B cell (primary cell): Measurements from ENCODE around the gene CRTAC1. TPM values are rescaled to one million over a fixed set of nuclear protein-coding genes. Genes with fewer than 3 reads are reported as not detected.

ENCODE experiments used
- ATAC-seq: fragments of 200-7000 bp; cut with Tn5 transposase; one replicate; pipeline ENCODE4 v1.10.0; 2021; ENCODE audit warnings: low read depth, mild to moderate bottlenecking, moderate number of reproducible peaks, moderate library complexity
- CTCF ChIA-PET: fragments of 350-600 bp; sonication (Branson Sonifier 250); formaldehyde crosslinking; loops from one replicate; lab custom pipeline; 2021; ENCODE audit warnings: antibody characterized with exemption, inconsistent platforms; lab: Charles Lee
- POLR2A ChIA-PET: fragments of 350-600 bp; sonication (Branson Sonifier 250); formaldehyde crosslinking; loops from one replicate; lab custom pipeline; 2021; ENCODE audit warnings: antibody characterized with exemption; lab: Charles Lee
- DNase-seq: peaks from one replicate; pipeline ENCODE4 v3.0.0; 2013
- H2AFZ ChIP-seq: 2 replicates; pipeline ENCODE4 v1.6.1; 2012; ENCODE audit warnings: mild to moderate bottlenecking, low read depth, low read length; ENCODE audit not compliant: insufficient read depth, poor library complexity, severe bottlenecking
- H3K27ac ChIP-seq, 2 donors: 1 replicate in 1 of 2; 2 replicates in 1 of 2; pipeline ENCODE4 v1.5.1; 2012 to 2013; ENCODE audit warnings: low read length in 2 of 2, mild to moderate bottlenecking in 2 of 2, moderate library complexity in 1 of 2
- H3K27me3 ChIP-seq, 4 experiments: fragments of 200-600 bp in 1 of 4; sonication (generic) in 1 of 4; replicated peaks in 1 of 4; 1 replicate in 2 of 4; 2 replicates in 2 of 4; pipeline versions ENCODE4 v1.6.1 to v1.7.0; 2013 to 2016; ENCODE audit warnings: low read length in 3 of 4, mild to moderate bottlenecking in 2 of 4, mixed read lengths in 1 of 4, moderate library complexity in 1 of 4; ENCODE audit not compliant: insufficient read depth in 4 of 4, control insufficient read depth in 3 of 4; ENCODE audit errors: control extremely low read depth in 1 of 4
- H3K36me3 ChIP-seq, 2 experiments: replicated peaks in 1 of 2; 1 replicate in 1 of 2; 2 replicates in 1 of 2; pipeline versions ENCODE4 v1.6.1 to v1.7.1; 2013; ENCODE audit warnings: low read length in 1 of 2; ENCODE audit not compliant: insufficient read depth in 2 of 2, control insufficient read depth in 1 of 2; ENCODE audit errors: control extremely low read depth in 1 of 2, extremely low read depth in 1 of 2
- H3K4me1 ChIP-seq, 2 donors: fragments of 200-600 bp in 1 of 2; sonication (generic) in 1 of 2; 1 replicate in 1 of 2; 2 replicates in 1 of 2; pipeline versions ENCODE4 v1.5.1 to v1.6.1; 2013 to 2017; ENCODE audit warnings: low read length in 2 of 2; ENCODE audit not compliant: control insufficient read depth in 2 of 2, insufficient read depth in 2 of 2
- H3K4me2 ChIP-seq: replicated peaks from 2 replicates; pipeline ENCODE3; 2012; ENCODE audit warnings: mild to moderate bottlenecking, low read depth, low read length; ENCODE audit not compliant: poor library complexity, severe bottlenecking
- H3K4me3 ChIP-seq, 5 experiments: fragments of 200-600 bp in 1 of 5; sonication (generic) in 1 of 5; 1 replicate in 3 of 5; 2 replicates in 2 of 5; pipeline versions ENCODE4 v1.5.1 to v1.7.0; 2011 to 2016; ENCODE audit warnings: low read length in 4 of 5, mild to moderate bottlenecking in 4 of 5, low read depth in 2 of 5, control low read depth in 1 of 5, moderate library complexity in 1 of 5; ENCODE audit not compliant: insufficient read depth in 1 of 5; ENCODE audit errors: control extremely low read depth in 1 of 5, extremely low read depth in 1 of 5
- H3K79me2 ChIP-seq: fragments of 200-600 bp; sonication (generic); one replicate; pipeline ENCODE4 v1.6.0; 2016; ENCODE audit warnings: low read length; ENCODE audit not compliant: control insufficient read depth, insufficient read depth
- H3K9ac ChIP-seq: fragments of 200-600 bp; sonication (generic); 2 replicates; pipeline ENCODE4 v1.6.1; 2017; ENCODE audit warnings: mild to moderate bottlenecking, low read length, moderate library complexity
- H3K9me3 ChIP-seq, 3 donors: one replicate each; pipeline versions ENCODE4 v1.6.1 to v1.7.1; 2013; ENCODE audit warnings: low read length in 2 of 3; ENCODE audit not compliant: control insufficient read depth in 2 of 3, insufficient read depth in 1 of 3; ENCODE audit errors: control extremely low read depth in 1 of 3
- H4K20me1 ChIP-seq: 2 replicates; pipeline ENCODE4 v1.6.0; 2012; ENCODE audit warnings: mild to moderate bottlenecking, low read length; ENCODE audit not compliant: insufficient read depth, control insufficient read depth, poor library complexity, severe bottlenecking
- H3K27ac Mint-ChIP-seq: one replicate; pipeline ENCODE4 v1.8.0; 2021; ENCODE audit warnings: mixed read lengths
- H3K27me3 Mint-ChIP-seq: one replicate; pipeline ENCODE4 v1.8.0; 2021; ENCODE audit warnings: mixed read lengths
- H3K4me1 Mint-ChIP-seq: one replicate; pipeline ENCODE4 v1.8.0; 2021; ENCODE audit warnings: mixed read lengths
- H3K4me3 Mint-ChIP-seq: one replicate; pipeline ENCODE4 v1.8.0; 2021; ENCODE audit warnings: mixed read lengths
- H3K9me3 Mint-ChIP-seq: one replicate; pipeline ENCODE4 v1.8.0; 2022; ENCODE audit warnings: mixed read lengths; ENCODE audit not compliant: insufficient read depth
- CTCF ChIP-seq: fragments of 200-600 bp; IDR thresholded peaks from one replicate; pipeline ENCODE4 v1.8.0; 2022; ENCODE audit warnings: antibody characterized with exemption, mild to moderate bottlenecking
- EZH2 ChIP-seq: IDR thresholded peaks from 2 replicates; pipeline ENCODE4 v1.6.1; 2012; ENCODE audit warnings: borderline replicate concordance, low read depth, mild to moderate bottlenecking, moderate library complexity, low read length; ENCODE audit not compliant: insufficient read depth, poor library complexity, severe bottlenecking
- WGBS: methylation state at CpG from one replicate; pipeline ENCODE4 v1.1.5; 2013; ENCODE audit warnings: missing lambda C conversion rate; ENCODE audit not compliant: insufficient coverage; 5-methylcytosine and 5-hydroxymethylcytosine counted together
- intact Hi-C: fragments of 100-400 bp; cut with micrococcal nuclease; formaldehyde crosslinking; loops from one replicate; pipeline ENCODE4 v1.10.0; 2022
- polyA plus RNA-seq: library from polyadenylated mRNA; depleted of rRNA; stranded (reverse); fragments of >200 nt; gene quantifications from 2 replicates; pipeline ENCODE4 v1.2.3, GENCODE V29; 2012
- total RNA-seq, 2 donors: library from RNA; stranded (reverse); fragments of 120-200 nt in 1 of 2; gene quantifications; 1 replicate in 1 of 2; 2 replicates in 1 of 2; pipeline versions ENCODE4 v1.2.3 to v1.2.4, GENCODE V29; 2013 to 2022

Gene CRTAC1
- total and polyA plus RNA-seq, 2 donors (not counting 1 experiment from before 2014, with no cell fraction given): not detected

GRCh38 chr10:98012644-98013043, 17.8 kb downstream of the CRTAC1 start:
- no peak overlapping the region for H3K4me3 ChIP-seq
- H3K4me1 ChIP-seq: no peaks in the 10 kb centered on the region
- 50% methylated on average over 2 of the region's 2 CpGs for WGBS
- DNase-seq: no peak
- H3K4me1 Mint-ChIP-seq: no peaks in the 10 kb centered on the region
- TF ChIP-seq CTCF: no peak
- TF ChIP-seq EZH2: no peak
- no peak overlapping the region for H3K4me3 Mint-ChIP-seq
- no peak overlapping the region for H3K4me2 ChIP-seq
- peaks cover 44% of the 10 kb centered on the region for H3K27me3 Mint-ChIP-seq
- CTCF ChIA-PET: no interaction called here
- no peaks in the 10 kb centered on the region for H3K9me3 Mint-ChIP-seq
- H3K79me2 ChIP-seq: no peaks in the 10 kb centered on the region
- no peak overlapping the region for H2AFZ ChIP-seq
- no peak overlapping the region for H3K9ac ChIP-seq
- peaks cover 0 to 14% (median 2%) of the 10 kb centered on the region in 4 experiments for H3K27me3 ChIP-seq
- H3K9me3 ChIP-seq: no peaks in the 10 kb centered on the region
- H3K27ac Mint-ChIP-seq: no peak overlapping the region
- intact Hi-C loops: no loop called here
- POLR2A ChIA-PET: no interaction called here
- ATAC-seq: no peak
- no peaks in the 10 kb centered on the region for H4K20me1 ChIP-seq
- H3K27ac ChIP-seq: no peak overlapping the region
- H3K36me3 ChIP-seq: no peaks in the 10 kb centered on the region

GRCh38 chr10:98010939-98011685, 19.3 kb downstream of the CRTAC1 start:
- no peaks in the 10 kb centered on the region for H3K36me3 ChIP-seq
- POLR2A ChIA-PET: no interaction called here
- no peaks in the 10 kb centered on the region for H3K4me1 ChIP-seq
- Mint-ChIP-seq H3K9me3 (no peaks in the 10 kb centered on the region), H3K27ac (no peak overlapping the region), H3K4me3 (no peak overlapping the region), H3K27me3 (peaks cover 44% of the 10 kb centered on the region), H3K4me1 (no peaks in the 10 kb centered on the region)
- no peak overlapping the region for H3K27ac ChIP-seq
- no peak overlapping the region for H3K9ac ChIP-seq
- DNase-seq: no peak
- H3K79me2 ChIP-seq: no peaks in the 10 kb centered on the region
- intact Hi-C loops: no loop called here
- no peaks in the 10 kb centered on the region for H3K9me3 ChIP-seq
- no peak for ATAC-seq
- H3K4me2 ChIP-seq: no peak overlapping the region
- no peaks in the 10 kb centered on the region for H4K20me1 ChIP-seq
- TF ChIP-seq CTCF (no peak), EZH2 (no peak)
- H2AFZ ChIP-seq: no peak overlapping the region
- H3K27me3 ChIP-seq: peaks cover 0 to 19% (median 4%) of the 10 kb centered on the region in 4 experiments
- CTCF ChIA-PET: no interaction called here
- no peak overlapping the region for H3K4me3 ChIP-seq
- 83% methylated on average over 4 of the region's 9 CpGs for WGBS
